GM21360 (cell line): Measurements from ENCODE around the gene STYXL2.

ENCODE experiments used
- ATAC-seq: cut with Tn5 transposase; IDR thresholded peaks from one replicate; pipeline ENCODE4 v1.9.1; 2021; ENCODE audit warnings: mild to moderate bottlenecking, moderate library complexity; ENCODE audit not compliant: unreplicated experiment

The STYXL2 gene

DNA sequence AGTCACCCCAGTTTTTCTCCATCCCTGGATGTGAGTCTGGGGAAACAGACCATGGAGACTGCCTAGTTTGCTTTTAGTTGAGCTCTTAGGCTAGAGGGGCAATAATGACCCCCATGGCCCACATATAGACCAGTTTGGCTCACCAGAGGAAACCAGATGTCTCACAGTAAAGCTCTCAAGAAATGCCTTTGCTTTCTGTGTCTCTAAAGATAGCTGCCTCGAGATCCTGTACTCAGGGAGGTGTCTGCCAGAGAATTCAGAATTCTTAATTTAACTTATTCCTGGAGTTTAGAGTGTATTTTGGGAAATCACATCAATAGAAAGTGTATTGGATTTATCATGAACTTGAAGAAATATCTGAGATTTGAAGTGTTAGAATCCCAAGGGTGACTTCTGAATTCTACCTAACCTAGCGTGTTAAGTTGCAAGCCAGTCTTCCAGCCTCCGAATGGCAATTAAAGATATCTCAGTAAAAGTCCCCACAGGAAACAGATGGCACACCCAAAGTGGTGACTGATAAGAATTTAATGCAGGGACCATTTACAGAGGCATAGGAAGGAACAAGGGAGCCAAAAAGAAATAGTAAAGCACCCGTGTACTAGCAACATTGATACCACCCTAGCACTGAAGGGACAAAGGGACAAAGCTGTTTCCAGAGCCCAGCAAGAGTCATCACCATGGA is 37.1 kb downstream of the STYXL2 start:
- no peak for ATAC-seq

DNA sequence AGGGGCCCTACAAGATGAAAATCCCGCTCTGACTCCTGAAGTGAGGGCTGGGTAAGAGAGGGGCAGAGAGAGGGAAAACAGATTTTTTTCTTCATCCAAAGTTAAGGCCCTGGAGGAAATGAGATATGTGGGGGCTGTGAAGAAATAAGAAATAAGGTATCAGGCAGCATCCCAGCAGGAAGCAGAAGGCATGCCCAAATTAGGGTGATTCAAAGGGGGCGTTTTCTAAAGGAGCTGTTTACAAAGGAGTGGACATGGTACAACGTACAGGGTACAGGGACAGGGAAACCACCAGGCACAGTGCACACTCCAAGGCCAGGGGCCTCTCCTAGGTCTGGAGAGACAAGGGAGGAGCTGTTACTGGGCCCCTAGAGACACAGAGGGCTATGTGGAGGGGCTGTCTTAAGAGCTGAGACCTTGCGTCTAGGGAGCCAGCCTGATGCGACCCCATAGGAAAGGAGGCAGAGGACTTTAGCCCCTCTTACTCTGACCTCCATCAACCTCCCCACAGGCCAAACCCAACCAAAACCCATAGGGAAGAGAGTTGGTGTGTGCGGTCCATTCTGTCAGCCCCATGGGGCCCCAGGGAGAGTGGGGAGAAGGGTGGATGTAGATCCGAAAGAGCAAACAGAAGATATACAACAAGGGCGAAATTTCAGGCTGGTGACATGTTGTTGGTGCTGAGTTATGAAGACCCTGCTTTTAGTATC is 38.6 kb downstream of the STYXL2 start:
- ATAC-seq, result no peak

DNA sequence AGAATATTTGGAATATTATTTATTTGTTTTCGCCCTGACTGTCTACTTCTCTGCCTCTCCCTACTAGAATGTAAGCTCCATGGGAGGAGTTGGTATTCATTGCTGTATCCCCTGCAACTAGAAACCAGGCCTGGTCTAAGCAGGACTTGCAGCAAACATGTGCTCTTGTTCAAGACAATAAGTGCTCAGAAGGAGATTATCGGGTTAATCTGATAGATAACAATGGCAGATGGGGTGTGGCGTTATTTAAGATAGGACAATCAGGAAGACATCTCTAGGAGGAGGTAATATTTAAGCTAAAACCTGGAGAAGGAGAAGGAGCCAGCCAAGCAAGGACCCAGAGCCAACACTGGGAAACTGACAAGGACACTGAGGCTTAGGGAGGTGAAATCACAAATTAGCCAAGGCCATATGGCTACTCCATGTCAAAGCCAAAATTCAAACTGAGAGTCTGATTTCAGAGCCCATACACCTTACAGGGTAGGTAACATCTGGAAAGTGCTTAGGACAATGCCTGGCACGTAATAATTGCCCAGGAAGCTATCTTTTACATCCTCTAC is 41.5 kb downstream of the STYXL2 start:
- ATAC-seq, result no peak

DNA sequence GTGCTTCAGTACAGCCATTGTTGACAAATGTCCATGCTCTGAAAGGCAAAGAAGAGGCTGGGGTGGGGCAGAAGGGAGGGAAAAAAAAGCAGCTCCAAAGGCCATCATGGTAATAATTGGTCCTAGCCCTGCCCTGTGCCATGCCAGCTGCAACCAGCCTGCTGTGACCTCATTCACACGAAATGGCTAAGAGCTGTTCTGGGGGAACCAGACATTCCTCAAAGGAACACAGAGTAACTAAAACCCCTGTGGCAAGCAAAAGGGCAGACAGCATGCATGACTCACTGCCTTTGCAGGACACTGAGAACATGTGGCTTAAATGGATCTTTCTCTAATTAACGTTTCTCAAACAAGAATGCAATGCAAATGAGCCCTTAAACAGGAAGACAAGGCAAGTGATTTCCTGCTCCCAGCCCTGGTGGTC is 42.3 kb downstream of the STYXL2 start:
- ATAC-seq, result no peak

DNA sequence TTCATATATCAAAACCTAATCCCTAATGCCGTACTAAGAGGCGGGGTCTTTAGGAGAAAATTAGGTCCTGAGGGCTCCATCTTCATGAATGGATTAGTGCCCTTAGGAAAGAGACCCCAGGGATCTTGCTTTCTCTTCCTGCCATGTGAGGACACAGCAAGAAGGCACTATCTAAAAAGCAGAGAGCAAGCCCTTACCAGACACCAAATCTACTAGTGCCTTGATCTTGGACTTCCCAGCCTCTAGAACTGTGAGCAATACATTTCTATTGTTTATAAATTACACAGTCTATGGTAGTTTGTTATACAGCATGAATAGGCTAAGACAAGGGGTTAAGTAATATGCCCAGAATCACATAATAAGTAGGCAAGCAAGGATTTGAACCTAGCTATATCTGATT is 42.9 kb downstream of the STYXL2 start:
- no peak for ATAC-seq

DNA sequence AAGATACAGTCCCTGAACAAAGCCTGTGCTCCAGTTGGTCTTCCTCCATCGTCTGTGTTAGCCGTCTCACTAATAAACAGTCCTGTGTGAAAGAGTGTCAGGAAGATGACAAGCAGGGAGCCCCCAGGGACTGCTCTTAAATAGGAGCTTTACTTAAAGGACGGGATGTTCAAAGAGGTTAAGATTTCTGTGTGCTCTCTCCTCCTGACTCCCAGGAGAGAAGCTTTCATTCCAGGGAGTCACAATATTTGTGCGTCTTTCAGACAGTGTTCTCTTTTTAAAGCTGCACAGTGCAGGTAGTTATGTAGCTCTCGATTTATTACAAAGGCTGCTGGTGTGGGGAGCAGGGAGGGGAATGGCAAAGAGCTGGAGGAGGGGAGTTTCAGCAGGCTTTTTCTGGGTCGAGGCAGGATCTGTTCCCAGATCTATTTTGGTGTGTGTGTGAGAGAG is 43.5 kb downstream of the STYXL2 start:
- no peak for ATAC-seq

DNA sequence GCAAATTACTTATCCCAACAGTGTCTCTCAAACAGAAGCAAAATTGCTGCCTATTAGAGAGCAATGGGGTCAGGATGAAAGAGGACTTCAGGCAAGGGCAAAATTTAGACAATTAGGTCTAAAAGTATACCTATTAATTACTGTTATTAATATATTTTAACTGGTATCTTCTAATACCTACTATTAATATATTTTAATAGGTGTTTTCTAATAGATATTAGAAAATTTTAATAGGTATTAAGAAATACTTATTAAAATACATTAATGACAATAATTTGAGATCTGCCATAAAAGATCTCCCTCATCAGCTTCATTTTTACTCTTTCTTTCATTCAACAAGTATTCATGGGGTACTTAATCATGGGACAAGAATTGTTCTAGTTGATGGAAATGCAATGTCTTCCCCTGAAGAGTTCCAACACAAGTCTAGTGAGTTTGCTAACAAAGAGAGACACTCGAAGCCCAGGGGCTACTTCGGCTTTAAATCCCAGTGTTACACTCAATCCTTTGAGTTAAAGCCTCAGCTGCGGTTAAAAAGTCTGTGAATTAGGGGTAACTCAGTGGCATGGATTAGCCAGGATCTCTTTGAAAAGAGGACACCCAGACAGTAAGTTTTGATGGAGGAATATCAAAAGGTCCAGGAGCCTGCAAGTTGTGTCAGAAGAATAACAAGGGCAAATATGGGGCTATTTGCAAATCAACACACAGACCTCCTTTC is 44.1 kb downstream of the STYXL2 start:
- ATAC-seq, result no peak

DNA sequence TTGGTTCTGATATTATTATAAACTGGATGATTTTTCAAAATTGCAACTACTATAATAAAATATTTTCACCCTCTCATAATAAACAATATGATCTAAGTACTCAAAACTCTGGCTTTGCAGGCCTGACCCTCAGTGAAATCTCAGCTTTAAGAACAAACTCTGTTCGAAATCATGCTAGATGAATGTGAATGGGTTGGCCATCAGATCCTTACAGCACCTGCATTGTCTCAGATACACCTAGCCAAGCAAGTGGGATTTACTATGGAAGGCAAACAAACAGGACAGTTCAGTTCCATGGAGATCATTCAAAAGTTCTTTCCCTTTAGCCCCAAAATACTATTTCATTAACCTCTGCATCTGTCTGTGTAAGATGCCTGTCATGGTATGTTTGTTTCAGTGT is 44.8 kb downstream of the STYXL2 start:
- no peak for ATAC-seq

DNA sequence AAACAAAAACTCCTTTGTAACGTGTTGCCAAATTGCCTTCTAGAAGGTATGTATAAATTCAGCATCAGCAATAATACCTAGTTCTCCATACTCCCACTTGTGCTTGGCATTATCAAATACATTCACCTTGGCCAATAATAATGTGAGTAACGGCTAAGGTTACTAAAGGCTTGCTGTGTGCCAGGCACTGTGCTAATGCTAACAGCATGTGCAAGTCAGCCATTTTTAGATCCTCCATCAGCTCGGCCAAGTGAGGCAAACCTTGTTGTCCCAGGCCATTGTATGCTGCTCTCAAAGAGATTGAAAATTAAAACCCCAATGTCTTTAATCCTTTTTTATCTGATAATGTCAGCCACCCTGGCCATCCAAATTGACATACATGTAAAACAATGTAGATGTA is 48.1 kb downstream of the STYXL2 start:
- no peak for ATAC-seq
